Mucosa of stomach (tissue), 1 donor: ENCODE results near the gene PHLPP1.

ENCODE experiments used
- H3K27me3 ChIP-seq: one replicate; pipeline ENCODE4 v1.7.0; 2013; ENCODE audit warnings: mild to moderate bottlenecking, low read length; ENCODE audit not compliant: control insufficient read depth, insufficient read depth
- H3K36me3 ChIP-seq: one replicate; pipeline ENCODE4 v1.7.0; 2013; ENCODE audit warnings: low read length; ENCODE audit not compliant: control insufficient read depth, insufficient read depth
- H3K4me1 ChIP-seq: one replicate; pipeline ENCODE4 v1.7.0; 2013; ENCODE audit warnings: mild to moderate bottlenecking, low read length; ENCODE audit not compliant: control insufficient read depth, insufficient read depth
- H3K4me3 ChIP-seq: one replicate; pipeline ENCODE4 v1.7.0; 2013; ENCODE audit warnings: low read length
- H3K9ac ChIP-seq: one replicate; pipeline ENCODE4 v1.7.0; 2013; ENCODE audit warnings: mild to moderate bottlenecking, low read length, moderate library complexity
- H3K9me3 ChIP-seq: one replicate; pipeline ENCODE4 v1.7.0; 2013; ENCODE audit warnings: mild to moderate bottlenecking, low read length, moderate library complexity; ENCODE audit not compliant: control insufficient read depth
- donor health status: Pancreatic carcinoma.

The PHLPP1 gene

DNA sequence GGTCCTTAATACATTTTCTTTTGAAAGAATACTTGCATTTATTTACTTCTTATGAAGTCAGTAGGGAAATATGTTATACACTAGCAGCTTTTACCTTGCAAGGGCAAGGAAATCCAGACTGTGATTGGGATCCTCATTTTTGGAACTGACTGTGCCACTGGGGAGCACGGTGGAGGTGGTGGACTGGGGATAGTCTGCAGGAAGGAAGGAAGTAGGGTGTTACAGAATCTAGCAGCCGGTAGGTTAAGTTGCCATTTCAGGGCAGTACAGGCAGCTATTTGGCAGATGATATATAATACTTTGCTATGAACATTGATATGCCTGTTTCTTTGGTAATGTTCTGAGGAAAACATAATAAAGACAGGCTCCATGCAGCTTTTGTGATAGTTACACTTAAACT lies 238.3 kb downstream of the PHLPP1 start:
- Histone ChIP-seq H3K9me3 (no peaks in the 10 kb centered on the region), H3K27me3 (no peaks in the 10 kb centered on the region), H3K9ac (no peak overlapping the region), H3K36me3 (no peaks in the 10 kb centered on the region), H3K4me3 (no peak overlapping the region), H3K4me1 (peaks cover 9% of the 10 kb centered on the region)

DNA sequence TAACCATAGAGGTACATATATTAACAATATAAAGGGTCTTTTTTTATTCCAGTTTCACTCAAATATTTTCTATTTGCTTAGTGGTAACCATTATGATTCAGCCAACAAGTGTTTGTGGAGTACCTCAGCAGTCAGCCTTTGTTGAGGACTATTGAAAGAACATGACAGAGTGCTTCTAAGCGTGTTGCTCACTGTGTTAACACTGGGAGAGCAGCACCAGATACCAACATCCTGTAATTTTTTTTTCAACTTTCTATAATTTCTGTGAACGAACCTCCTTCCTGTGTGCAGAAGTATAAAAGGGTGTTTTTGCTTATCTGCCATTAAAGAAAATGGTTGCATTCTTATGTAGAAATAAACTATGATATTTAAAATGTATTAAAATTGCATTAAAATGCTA lies 239.0 kb downstream of the PHLPP1 start:
- H3K36me3 ChIP-seq, result no peaks in the 10 kb centered on the region
- no peak overlapping the region for H3K9ac ChIP-seq
- H3K9me3 ChIP-seq, result no peaks in the 10 kb centered on the region
- peaks cover 9% of the 10 kb centered on the region for H3K4me1 ChIP-seq
- no peaks in the 10 kb centered on the region for H3K27me3 ChIP-seq
- H3K4me3 ChIP-seq, result no peak overlapping the region

DNA sequence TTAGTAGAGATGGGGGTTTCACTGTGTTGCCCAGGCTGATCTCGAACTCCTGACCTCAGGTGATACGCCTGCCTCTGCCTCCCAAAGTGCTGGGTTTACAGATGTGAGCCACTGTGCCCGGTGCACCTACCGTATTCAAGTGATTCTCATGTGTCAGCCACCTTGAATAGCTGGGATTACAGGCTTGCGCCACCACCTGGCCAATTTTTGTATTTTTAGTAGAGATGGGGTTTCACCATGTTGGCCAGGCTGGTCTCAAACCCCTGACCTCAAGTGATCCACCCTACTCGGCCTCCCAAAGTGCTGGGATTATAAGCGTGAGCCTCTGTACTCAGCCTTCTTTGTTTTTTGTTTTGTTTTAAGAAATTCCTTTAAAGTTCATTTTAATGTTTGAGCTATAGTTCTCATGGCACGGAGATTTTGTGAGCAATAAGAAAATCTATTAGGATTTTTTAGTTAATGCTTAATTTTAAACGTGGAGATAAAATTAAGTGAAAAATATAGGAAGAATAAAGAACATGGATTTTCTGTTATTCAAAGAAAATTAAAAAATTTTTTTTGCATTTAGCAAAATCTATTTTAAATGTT lies 242.6 kb downstream of the PHLPP1 start:
- H3K9ac ChIP-seq, result no peak overlapping the region
- H3K27me3 ChIP-seq, result no peaks in the 10 kb centered on the region
- H3K4me3 ChIP-seq, result no peak overlapping the region
- H3K4me1 ChIP-seq, result peaks cover 8% of the 10 kb centered on the region
- no peaks in the 10 kb centered on the region for H3K9me3 ChIP-seq
- H3K36me3 ChIP-seq, result no peaks in the 10 kb centered on the region

DNA sequence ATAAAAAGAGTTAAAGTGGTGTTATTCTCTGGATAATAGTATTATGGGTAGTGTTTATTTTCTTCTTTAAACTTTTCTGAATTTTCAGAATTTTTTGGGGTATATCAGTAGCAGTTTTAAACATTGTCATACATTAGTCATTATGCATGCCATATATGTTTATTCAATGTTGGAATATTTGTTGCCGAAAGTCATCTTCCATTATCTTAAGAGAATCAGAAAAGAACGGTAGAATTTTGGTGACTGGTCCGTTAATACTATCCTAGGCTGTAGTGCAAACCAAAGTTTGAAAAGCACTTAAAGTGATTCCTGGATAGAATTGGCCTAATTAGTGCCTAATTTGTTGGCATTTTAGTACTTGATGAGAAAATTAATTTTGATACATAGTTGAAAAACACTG lies 244.1 kb downstream of the PHLPP1 start:
- Histone ChIP-seq H3K9me3 (no peaks in the 10 kb centered on the region), H3K36me3 (no peaks in the 10 kb centered on the region), H3K9ac (no peak overlapping the region), H3K4me3 (no peak overlapping the region), H3K4me1 (peaks cover 8% of the 10 kb centered on the region), H3K27me3 (no peaks in the 10 kb centered on the region)

DNA sequence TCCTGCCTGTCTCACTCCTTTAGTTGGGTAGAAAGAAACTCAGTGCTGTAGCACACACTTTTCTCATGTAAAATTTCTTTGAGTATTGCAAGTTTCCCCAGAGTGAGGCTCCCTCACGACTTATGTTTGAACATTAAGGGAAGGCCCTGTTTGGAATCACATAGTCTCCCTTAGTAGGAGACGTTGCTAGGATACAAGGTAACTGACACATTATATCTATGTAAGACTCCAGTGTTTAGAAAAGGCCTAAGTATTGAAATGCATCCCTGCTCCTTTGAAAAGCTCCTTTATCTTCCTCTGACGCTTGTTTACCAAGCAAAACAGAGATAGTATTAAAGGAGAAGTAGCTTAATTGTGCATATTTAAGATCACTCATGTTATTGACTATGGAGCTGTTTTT lies 248.2 kb downstream of the PHLPP1 start:
- no peaks in the 10 kb centered on the region for H3K9me3 ChIP-seq
- no peaks in the 10 kb centered on the region for H3K27me3 ChIP-seq
- H3K4me3 ChIP-seq, result no peak overlapping the region
- no peaks in the 10 kb centered on the region for H3K36me3 ChIP-seq
- H3K4me1 ChIP-seq, result peaks cover 8% of the 10 kb centered on the region
- no peak overlapping the region for H3K9ac ChIP-seq

DNA sequence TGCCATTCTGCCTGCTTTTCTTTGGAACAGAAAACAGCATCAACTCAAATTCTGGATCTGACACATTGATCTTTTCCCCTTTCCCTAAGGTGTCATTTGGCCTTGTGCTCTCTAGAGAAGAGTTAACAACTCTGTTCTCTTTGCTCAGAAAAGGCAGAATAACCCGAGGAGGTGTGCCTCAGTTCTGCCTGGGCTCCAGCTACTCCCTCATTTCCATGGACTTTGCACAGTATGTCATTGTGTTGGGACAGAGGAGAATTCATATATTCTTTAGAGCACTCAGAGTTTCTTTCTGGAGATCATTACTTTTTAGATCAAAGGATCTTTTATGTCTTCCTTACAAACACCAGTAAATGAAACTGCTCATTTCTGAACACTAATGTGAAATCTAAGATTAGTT lies 249.1 kb downstream of the PHLPP1 start:
- H3K4me3 ChIP-seq, result no peak overlapping the region

DNA sequence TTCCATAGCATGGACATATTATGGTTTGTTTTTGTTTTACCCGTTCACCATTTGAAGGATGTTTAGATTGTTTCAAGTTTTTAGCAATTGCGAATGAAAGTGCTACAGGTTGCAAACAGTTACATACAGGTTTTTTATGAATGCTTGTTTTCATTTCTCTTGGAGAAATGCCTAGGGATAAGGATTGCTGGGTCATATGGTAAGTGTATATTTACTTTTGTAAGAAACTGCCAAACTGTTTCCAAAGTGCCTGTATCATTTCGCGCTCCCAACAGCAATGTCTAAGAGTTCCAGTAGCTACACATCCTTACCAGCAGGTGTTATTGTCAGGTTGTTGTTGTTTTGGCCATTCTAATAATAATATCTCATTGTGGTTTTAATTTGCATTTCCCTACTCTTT lies 251.7 kb downstream of the PHLPP1 start:
- Histone ChIP-seq H3K4me3 (no peak overlapping the region), H3K27me3 (no peaks in the 10 kb centered on the region), H3K4me1 (peaks cover 8% of the 10 kb centered on the region), H3K9me3 (no peaks in the 10 kb centered on the region), H3K36me3 (no peaks in the 10 kb centered on the region), H3K9ac (no peak overlapping the region)

More for the DNA sequence above, 249.1 kb downstream of the PHLPP1 start:
- Histone ChIP-seq H3K27me3 (no peaks in the 10 kb centered on the region), H3K36me3 (no peaks in the 10 kb centered on the region), H3K4me1 (peaks cover 8% of the 10 kb centered on the region), H3K9ac (no peak overlapping the region), H3K9me3 (no peaks in the 10 kb centered on the region)

DNA sequence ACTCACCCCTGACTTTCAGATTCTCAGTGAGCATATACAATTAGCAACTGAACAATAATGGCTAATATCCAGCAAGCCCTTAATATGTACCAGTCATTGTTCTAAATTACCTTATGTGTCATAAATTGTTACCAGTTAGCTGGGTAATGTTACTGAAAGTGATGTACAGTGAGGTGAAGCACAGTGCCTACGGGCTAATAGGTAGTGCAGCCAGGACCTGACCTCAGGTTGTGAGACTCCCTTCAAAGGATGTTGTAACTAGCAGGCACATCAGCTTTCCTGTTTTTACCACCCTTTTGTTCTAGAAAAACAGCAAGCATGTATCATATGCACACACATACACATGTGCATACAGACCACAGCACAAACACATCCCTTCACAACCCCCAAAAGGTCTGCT lies 258.3 kb downstream of the PHLPP1 start:
- Histone ChIP-seq H3K9me3 (no peaks in the 10 kb centered on the region), H3K36me3 (peaks cover 2% of the 10 kb centered on the region), H3K4me3 (no peak overlapping the region), H3K4me1 (peaks cover 27% of the 10 kb centered on the region), H3K9ac (no peak overlapping the region), H3K27me3 (no peaks in the 10 kb centered on the region)

DNA sequence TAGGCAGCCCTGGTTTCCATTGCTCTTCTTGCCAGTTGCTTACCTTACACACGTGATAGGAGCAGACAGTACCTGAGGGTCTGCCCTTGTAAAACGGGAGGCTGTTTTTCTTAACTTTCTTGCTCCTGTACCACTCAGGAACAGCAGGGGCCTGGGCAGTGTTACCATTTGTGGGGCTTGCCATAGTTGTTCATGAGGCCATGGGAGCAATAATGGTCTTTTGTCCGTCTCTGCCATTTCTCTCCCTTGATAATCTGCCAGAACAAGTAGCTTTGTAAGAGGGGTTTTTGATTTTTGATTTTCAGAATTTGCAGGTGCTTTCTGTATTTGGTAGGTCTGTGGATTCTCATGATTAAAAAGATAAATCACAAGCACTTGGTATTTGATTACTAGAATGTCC lies 259.0 kb downstream of the PHLPP1 start:
- H3K9ac ChIP-seq, result no peak overlapping the region
- no peaks in the 10 kb centered on the region for H3K9me3 ChIP-seq
- H3K4me1 ChIP-seq, result peaks cover 27% of the 10 kb centered on the region
- no peak overlapping the region for H3K4me3 ChIP-seq
- no peaks in the 10 kb centered on the region for H3K27me3 ChIP-seq
- peaks cover 4% of the 10 kb centered on the region for H3K36me3 ChIP-seq

DNA sequence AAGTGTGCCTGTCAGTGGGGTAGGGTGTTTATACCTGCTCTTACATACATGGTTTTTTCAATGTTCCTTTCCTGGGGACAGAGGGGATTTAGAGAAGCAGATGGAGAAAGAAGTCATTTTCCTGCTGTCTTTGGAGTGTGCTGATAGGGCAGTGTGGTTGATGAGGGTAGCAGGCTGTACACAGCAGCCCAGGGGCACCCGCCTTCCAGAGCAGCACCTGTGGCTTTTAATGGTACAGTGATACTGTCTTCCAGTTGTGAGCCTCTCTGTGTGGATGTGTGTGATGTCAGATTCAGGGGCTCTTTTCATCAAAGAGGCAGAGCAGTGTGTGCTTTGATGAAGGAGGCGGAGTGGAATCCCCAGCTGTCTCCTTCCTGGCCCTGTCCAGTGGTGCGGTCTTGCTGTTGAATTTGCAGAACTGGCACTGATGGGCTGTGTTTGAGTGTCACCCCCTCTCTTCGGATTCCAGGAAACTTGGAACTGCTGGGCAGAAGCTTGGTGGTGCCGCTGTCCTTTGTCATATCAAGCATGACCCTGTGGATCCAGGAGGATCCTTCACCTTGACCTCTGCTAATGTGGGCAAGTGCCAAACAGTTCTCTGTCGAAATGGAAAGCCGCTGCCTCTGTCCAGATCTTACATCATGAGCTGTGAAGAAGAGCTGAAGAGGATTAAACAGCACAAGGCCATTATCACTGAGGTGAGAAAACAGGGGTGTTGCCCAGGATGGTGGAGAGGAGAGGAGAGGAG lies 259.8 kb downstream of the PHLPP1 start:
- no peak overlapping the region for H3K9ac ChIP-seq
- no peaks in the 10 kb centered on the region for H3K27me3 ChIP-seq
- peaks cover 4% of the 10 kb centered on the region for H3K36me3 ChIP-seq
- H3K4me3 ChIP-seq, result no peak overlapping the region
- no peaks in the 10 kb centered on the region for H3K9me3 ChIP-seq
- peaks cover 27% of the 10 kb centered on the region for H3K4me1 ChIP-seq

DNA sequence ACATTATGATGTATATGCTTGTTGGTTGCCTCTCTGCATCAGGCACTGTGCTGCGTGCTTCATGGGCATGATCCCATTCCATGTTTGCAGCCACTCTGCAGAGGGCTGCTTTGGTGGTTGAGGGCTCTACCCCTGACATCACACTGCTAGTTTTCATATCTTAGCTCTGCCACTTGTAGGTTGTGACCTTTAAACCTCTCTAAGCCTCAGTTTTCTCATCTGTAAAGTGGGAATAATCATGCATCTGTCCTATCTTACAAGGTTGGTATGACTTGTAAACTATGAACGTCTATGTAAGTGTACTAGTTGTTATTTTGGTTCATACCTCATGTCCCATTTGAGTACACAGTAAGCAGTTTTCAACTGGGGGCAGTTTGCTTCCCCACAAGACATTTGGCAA lies 260.4 kb downstream of the PHLPP1 start:
- Histone ChIP-seq H3K36me3 (peaks cover 4% of the 10 kb centered on the region), H3K4me3 (no peak overlapping the region), H3K9ac (no peak overlapping the region), H3K9me3 (no peaks in the 10 kb centered on the region), H3K27me3 (no peaks in the 10 kb centered on the region), H3K4me1 (peaks cover 27% of the 10 kb centered on the region)

DNA sequence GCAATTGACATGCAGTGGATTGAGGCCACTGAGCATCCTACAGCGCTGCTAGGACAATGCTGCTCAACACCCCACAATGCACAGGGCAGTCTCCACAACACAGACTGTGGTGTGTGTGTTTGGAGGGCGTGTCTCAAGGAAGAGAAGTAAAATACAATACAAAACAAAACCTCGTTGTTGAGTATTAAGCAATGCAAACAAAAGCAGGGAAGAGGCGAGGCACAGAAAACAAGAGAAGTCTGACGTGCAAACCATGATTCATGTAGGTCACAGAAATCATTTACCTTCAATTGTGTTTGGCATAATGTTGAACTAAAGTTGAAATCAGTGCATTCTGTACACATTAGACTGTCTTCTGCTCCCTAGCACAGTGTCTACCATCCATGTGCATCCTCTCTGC lies 260.9 kb downstream of the PHLPP1 start:
- Histone ChIP-seq H3K36me3 (peaks cover 4% of the 10 kb centered on the region), H3K9ac (no peak overlapping the region), H3K4me3 (no peak overlapping the region), H3K27me3 (no peaks in the 10 kb centered on the region), H3K4me1 (peaks cover 27% of the 10 kb centered on the region), H3K9me3 (no peaks in the 10 kb centered on the region)
